Measurements from ENCODE around the gene ZNF469. TPM values are rescaled to one million over a fixed set of nuclear protein-coding genes. Genes with fewer than 3 reads are reported as not detected.

ZNF469 gene, protein sequence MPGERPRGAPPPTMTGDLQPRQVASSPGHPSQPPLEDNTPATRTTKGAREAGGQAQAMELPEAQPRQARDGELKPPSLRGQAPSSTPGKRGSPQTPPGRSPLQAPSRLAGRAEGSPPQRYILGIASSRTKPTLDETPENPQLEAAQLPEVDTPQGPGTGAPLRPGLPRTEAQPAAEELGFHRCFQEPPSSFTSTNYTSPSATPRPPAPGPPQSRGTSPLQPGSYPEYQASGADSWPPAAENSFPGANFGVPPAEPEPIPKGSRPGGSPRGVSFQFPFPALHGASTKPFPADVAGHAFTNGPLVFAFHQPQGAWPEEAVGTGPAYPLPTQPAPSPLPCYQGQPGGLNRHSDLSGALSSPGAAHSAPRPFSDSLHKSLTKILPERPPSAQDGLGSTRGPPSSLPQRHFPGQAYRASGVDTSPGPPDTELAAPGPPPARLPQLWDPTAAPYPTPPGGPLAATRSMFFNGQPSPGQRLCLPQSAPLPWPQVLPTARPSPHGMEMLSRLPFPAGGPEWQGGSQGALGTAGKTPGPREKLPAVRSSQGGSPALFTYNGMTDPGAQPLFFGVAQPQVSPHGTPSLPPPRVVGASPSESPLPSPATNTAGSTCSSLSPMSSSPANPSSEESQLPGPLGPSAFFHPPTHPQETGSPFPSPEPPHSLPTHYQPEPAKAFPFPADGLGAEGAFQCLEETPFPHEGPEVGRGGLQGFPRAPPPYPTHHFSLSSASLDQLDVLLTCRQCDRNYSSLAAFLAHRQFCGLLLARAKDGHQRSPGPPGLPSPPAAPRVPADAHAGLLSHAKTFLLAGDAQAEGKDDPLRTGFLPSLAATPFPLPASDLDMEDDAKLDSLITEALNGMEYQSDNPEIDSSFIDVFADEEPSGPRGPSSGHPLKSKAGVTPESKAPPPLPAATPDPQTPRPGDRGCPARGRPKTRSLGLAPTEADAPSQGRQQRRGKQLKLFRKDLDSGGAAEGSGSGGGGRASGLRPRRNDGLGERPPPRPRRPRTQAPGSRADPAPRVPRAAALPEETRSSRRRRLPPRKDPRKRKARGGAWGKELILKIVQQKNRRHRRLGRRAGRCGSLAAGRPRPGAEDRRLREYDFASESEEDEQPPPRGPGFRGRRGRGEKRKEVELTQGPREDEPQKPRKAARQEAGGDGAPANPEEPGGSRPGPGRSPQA (N-terminal part only)
- total RNA-seq (1 to 10 TPM; 1.9 to 5.2 TPM), polyA plus RNA-seq (under 1 TPM; 0.38 to 0.54 TPM)
- long read RNA-seq, donor 1, full-length matches to known transcripts = 2 of 2 reads
- long read RNA-seq, donor 1, partial matches to known transcripts = 0 of 2 reads
- long read RNA-seq, donor 1, other reads (novel, unspliced or antisense) = 0 of 2 reads
- long read RNA-seq, donor 2, full-length matches to known transcripts = 2 of 2 reads
- long read RNA-seq, donor 2, partial matches to known transcripts = 0 of 2 reads
- long read RNA-seq, donor 2, other reads (novel, unspliced or antisense) = 0 of 2 reads

DNA sequence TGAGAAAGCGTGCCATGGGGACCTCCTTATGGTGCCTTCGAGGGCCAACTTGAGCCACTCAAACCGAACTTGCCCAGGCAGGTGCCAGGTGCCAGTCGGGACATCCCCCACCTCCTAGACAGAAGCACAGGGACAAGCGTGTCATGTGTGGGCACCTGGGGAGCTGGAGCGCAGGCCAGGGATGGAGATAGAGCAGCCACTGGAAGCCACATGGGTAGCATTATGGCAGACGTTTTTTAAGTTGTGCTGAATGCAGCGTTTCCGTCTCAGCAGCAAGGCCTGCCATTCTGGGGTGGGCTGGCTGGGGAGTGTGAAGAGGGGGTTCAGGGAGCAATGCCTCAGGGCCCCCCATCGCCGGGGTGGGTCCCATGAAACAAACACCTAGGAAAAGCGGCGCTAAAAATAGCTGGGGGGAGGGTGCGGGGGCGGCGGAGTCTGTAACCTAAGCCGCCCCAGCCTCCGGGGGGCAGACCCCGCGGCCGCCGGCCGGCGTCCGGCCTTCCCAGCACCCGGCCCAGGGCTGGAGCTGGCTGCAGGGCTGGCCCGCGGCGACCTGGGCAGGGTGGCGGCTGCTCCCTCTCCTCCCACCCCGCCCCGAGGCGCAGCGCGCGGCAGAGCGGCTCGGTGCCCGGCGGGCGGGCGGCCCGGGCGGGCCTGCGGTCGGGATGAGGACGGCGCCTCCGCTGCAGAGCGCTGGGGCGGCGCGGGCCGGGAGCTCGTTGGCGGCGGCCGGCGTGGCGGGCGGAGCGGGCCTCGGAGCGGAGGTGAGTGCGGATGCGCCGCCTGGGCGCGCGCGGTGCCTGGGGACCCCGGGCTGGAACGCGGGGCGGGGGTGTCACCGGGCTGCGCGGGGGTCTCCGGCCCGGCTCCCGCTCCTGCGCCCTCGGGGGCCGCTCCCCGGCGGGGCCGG is at the start of gene ZNF469:
TSS of gene ZNF469 (plus strand) at position 469 of the 910 bp plus-strand sequence. CDS start 44,512 bp downstream, outside the sequence.
- intact Hi-C loops (cut with DNase I) = loop anchor here in 1 of 2 donors (10.0 kb wide), 1 partner anchor 138 kb away; no protein-coding TSS in a partner anchor
- Histone ChIP-seq H3K36me3 (ENCODE audit: control insufficient read depth in 1 of 2, insufficient read depth in 2 of 2, low read length in 1 of 2) (no peaks in the 10 kb centered on the region), H3K4me3 (ENCODE audit: low read length in 2 of 2) (peak within 1 kb of the TSS; percentile 23 to 24), H3K27ac (ENCODE audit: low read depth in 1 of 2, low read length in 2 of 2) (peak within 1 kb of the TSS in 1 of 2 donors; percentile 9), H3K27me3 (ENCODE audit: control insufficient read depth in 1 of 2, insufficient read depth in 2 of 2, low read length in 1 of 2) (no peaks in the 10 kb centered on the region), H3K4me1 (ENCODE audit: control insufficient read depth in 1 of 2, insufficient read depth in 2 of 2, low read length in 2 of 2) (no peaks in the 10 kb centered on the region), H3K9me3 (ENCODE audit: control insufficient read depth, low read length) (no peaks in the 10 kb centered on the region)
- DNase-seq (peak; percentile 54 to 78), ATAC-seq (ENCODE audit: low FRiP score) (no peak)
- whole genome bisulfite sequencing, 2 donors = 8 to 16% methylated on average over 42 to 87 of the region's 87 CpGs

DNA sequence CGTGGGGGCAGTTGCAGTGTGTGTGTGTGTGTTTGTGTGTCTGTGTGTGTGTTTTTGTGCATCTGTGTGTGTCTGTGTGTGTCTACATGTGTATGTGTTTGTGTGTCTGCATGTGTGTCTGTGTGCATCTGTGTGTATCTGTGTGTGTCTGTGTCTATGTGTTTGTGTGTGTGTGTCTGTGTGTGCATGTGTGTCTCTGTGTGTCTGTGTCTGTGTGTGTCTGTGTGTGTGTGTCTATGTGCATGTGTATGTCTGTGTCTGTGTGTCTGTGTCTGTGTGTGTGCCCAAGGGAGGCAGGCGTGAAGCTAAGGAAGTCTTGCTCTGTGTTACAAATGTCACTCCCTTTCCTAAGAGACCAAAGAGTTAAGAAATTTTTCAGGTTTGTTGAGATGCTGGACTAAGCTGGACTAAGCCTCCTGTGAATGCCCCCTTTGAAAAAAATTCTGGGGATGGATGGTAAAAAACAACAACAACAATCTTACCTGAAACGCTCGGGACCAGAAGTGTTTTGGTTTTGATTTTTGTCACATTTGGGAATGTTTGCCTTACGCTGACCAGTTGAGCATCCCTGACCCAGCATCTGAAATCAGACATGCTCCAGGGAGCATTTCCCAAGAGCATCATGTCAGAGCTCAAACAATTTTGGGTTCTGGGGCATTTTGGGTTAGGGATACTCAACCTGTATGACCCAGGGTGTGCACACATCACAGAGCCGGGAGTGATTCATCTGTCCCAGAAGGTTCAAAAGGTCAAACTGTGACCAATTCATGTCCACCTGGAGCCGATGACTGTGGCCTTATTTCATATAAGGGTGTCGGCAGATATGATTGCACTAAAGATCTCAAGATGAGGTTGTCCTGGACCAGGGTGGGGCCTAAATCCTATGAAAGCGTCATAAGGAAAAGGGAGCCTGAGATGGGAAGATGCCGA is 48.6 kb upstream of the ZNF469 start:
- ATAC-seq (ENCODE audit: low FRiP score) = no peak
- H3K27ac ChIP-seq (ENCODE audit: low read depth in 1 of 2, low read length in 2 of 2) = no peak overlapping the region
- intact Hi-C loops (cut with DNase I) = loop anchor here in 1 of 2 donors (5.0 kb wide), 1 partner anchor 53 kb away; no protein-coding TSS in a partner anchor
- H3K36me3 ChIP-seq (ENCODE audit: control insufficient read depth in 1 of 2, insufficient read depth in 2 of 2, low read length in 1 of 2) = no peaks in the 10 kb centered on the region
- no peaks in the 10 kb centered on the region for H3K4me1 ChIP-seq (ENCODE audit: control insufficient read depth in 1 of 2, insufficient read depth in 2 of 2, low read length in 2 of 2)
- H3K4me3 ChIP-seq (ENCODE audit: low read length in 2 of 2) = no peak overlapping the region
- H3K27me3 ChIP-seq (ENCODE audit: control insufficient read depth in 1 of 2, insufficient read depth in 2 of 2, low read length in 1 of 2) = no peaks in the 10 kb centered on the region
- DNase-seq = no peak
- 88 to 90% methylated on average over 10 of the region's 10 CpGs for WGBS, 2 donors
- no peaks in the 10 kb centered on the region for H3K9me3 ChIP-seq (ENCODE audit: control insufficient read depth, low read length)

DNA sequence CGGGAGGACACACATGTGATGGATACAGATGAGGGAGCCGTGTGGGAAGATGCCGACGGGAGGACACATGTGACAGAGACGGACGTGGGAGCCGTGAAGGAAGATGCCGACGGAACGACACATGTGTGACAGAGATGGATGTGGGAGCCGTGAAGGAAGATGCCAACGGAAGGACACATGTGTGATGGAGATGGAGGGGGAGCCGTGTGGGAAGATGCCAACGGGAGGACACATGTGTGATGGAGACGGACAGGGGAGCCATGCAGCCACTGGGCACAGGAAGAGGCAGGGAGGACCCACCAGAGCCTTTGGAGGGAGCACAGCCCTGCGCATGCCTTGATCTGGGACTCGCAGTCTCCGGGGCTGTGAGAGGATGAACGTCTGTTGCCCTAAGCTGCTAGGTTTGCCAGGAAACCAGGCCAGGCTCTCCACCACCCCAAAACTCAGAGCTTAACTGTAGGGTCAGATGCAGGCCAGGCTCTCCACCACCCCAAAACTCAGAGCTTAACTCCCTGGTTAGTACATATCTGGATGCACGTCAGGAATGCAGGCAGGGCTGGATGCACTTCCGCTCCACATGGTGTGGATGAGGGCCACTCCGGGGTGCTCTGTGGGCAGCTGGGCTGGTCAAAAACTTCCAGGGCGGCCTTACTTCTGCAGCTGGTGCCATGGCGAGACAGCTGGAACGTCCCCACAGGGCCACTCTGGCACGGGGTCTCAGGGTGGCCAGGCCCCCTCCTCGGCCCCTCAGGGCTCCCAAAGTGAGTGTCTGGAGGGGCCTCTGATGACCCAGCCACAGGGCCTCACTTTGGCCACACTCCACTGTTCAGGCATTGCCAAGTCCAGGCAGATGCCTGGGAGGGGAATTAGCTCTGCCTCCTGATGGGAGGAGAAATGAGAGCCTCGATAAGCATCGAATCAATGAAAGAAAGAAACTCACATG is 47.7 kb upstream of the ZNF469 start:
- H3K4me1 ChIP-seq (ENCODE audit: control insufficient read depth in 1 of 2, insufficient read depth in 2 of 2, low read length in 2 of 2) = no peaks in the 10 kb centered on the region
- no peak overlapping the region for H3K27ac ChIP-seq (ENCODE audit: low read depth in 1 of 2, low read length in 2 of 2)
- 86 to 89% methylated on average over 28 to 29 of the region's 29 CpGs for WGBS, 2 donors
- H3K9me3 ChIP-seq (ENCODE audit: control insufficient read depth, low read length) = no peaks in the 10 kb centered on the region
- no peak overlapping the region for H3K4me3 ChIP-seq (ENCODE audit: low read length in 2 of 2)
- intact Hi-C loops (cut with DNase I) = loop anchor here in 1 of 2 donors (5.0 kb wide), 1 partner anchor 52 kb away; no protein-coding TSS in a partner anchor
- ATAC-seq (ENCODE audit: low FRiP score) = no peak
- H3K27me3 ChIP-seq (ENCODE audit: control insufficient read depth in 1 of 2, insufficient read depth in 2 of 2, low read length in 1 of 2) = no peaks in the 10 kb centered on the region
- no peaks in the 10 kb centered on the region for H3K36me3 ChIP-seq (ENCODE audit: control insufficient read depth in 1 of 2, insufficient read depth in 2 of 2, low read length in 1 of 2)
- no peak for DNase-seq

DNA sequence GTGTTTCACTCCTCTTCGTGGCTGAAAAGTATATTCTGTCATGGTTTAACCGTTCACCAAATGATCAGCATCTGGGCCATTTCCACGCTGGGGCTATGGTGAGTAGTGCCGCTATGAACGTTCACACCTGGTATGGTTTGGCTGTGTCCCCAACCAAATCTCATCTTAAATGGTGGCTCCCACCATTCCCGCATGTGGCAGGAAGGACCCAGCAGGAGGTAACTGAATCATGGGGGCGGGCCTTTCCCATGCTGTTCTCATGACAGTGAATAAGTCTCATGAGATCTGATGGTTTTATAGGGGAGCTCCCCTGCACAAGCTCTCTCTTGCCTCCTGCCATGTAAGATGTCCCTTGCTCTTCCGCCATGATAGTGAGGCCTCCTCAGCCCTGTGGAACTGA is 45.7 kb upstream of the ZNF469 start:
- no peak for ATAC-seq (ENCODE audit: low FRiP score)
- Histone ChIP-seq H3K27me3 (ENCODE audit: control insufficient read depth in 1 of 2, insufficient read depth in 2 of 2, low read length in 1 of 2) (no peaks in the 10 kb centered on the region), H3K4me3 (ENCODE audit: low read length in 2 of 2) (no peak overlapping the region), H3K27ac (ENCODE audit: low read depth in 1 of 2, low read length in 2 of 2) (no peak overlapping the region), H3K36me3 (ENCODE audit: control insufficient read depth in 1 of 2, insufficient read depth in 2 of 2, low read length in 1 of 2) (no peaks in the 10 kb centered on the region), H3K4me1 (ENCODE audit: control insufficient read depth in 1 of 2, insufficient read depth in 2 of 2, low read length in 2 of 2) (no peaks in the 10 kb centered on the region), H3K9me3 (ENCODE audit: control insufficient read depth, low read length) (no peaks in the 10 kb centered on the region)
- WGBS, 2 donors = 95 to 98% methylated on average over 8 of the region's 8 CpGs
- intact Hi-C loops (cut with DNase I) = no loop called here
- no peak for DNase-seq

DNA sequence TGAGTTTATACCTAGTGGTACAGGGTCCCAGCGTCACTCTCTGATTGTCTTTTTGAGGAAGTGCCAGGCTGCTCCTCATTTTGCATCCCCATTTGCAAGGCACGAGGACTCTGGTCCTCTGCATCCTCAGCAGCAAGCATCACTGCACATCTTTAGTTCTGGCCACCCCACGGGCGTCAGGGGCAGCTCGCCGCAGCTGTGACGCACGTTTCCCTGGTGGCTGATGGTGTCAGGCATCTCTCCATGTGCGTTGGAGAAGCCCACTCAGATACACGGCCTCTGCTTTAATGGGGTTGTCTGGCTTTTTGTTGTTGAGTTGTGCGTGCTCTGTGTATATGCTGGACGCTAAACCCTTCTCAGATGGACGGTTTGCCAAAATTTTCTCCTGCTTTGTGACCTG is 45.2 kb upstream of the ZNF469 start:
- no peak for ATAC-seq (ENCODE audit: low FRiP score)
- WGBS, 2 donors = 93 to 95% methylated on average over 13 of the region's 13 CpGs

DNA sequence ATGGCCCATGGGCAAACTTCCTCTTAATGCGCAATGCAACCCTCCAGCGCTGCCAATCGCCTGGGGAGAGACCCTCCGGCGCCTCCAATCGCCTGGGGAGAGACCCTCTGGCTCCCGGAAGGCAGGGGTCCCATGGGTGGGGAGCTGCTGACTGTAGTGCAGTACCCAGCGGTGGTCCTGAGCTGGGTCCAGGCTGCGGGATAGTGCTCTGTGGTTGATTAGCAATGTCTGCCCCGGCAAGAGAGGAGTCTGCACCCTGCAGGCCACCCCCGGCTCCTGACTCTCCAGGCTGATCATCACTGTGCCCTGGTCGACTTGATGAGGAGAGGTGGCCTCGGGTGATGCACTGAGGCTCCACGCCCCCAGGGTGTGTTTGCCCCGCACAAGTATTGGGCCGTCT is 44.6 kb upstream of the ZNF469 start:
- ATAC-seq (ENCODE audit: low FRiP score) = no peak
- DNase-seq = peak in 1 of 2 donors; percentile 67
- 80 to 88% methylated on average over 16 of the region's 16 CpGs for WGBS, 2 donors
- intact Hi-C loops (cut with DNase I) = no loop called here
- Histone ChIP-seq H3K27ac (ENCODE audit: low read depth in 1 of 2, low read length in 2 of 2) (no peak overlapping the region), H3K36me3 (ENCODE audit: control insufficient read depth in 1 of 2, insufficient read depth in 2 of 2, low read length in 1 of 2) (no peaks in the 10 kb centered on the region), H3K4me1 (ENCODE audit: control insufficient read depth in 1 of 2, insufficient read depth in 2 of 2, low read length in 2 of 2) (no peaks in the 10 kb centered on the region), H3K9me3 (ENCODE audit: control insufficient read depth, low read length) (peaks cover 2% of the 10 kb centered on the region), H3K4me3 (ENCODE audit: low read length in 2 of 2) (no peak overlapping the region), H3K27me3 (ENCODE audit: control insufficient read depth in 1 of 2, insufficient read depth in 2 of 2, low read length in 1 of 2) (no peaks in the 10 kb centered on the region)

More for the DNA sequence above, 45.2 kb upstream of the ZNF469 start:
- H3K27ac ChIP-seq (ENCODE audit: low read depth in 1 of 2, low read length in 2 of 2) = no peak overlapping the region
- no peak overlapping the region for H3K4me3 ChIP-seq (ENCODE audit: low read length in 2 of 2)
- H3K27me3 ChIP-seq (ENCODE audit: control insufficient read depth in 1 of 2, insufficient read depth in 2 of 2, low read length in 1 of 2) = no peaks in the 10 kb centered on the region
- no peaks in the 10 kb centered on the region for H3K36me3 ChIP-seq (ENCODE audit: control insufficient read depth in 1 of 2, insufficient read depth in 2 of 2, low read length in 1 of 2)
- H3K9me3 ChIP-seq (ENCODE audit: control insufficient read depth, low read length) = no peaks in the 10 kb centered on the region
- no peak for DNase-seq
- intact Hi-C loops (cut with DNase I) = no loop called here
- H3K4me1 ChIP-seq (ENCODE audit: control insufficient read depth in 1 of 2, insufficient read depth in 2 of 2, low read length in 2 of 2) = no peaks in the 10 kb centered on the region
